Osteoblast (primary cell): ENCODE measurements around the gene CILP. TPM values are rescaled to one million over a fixed set of nuclear protein-coding genes. Genes with fewer than 3 reads are reported as not detected.

Source experiments
- DNase-seq: peaks from one replicate; pipeline ENCODE4 v3.0.0; 2011; ENCODE audit warnings: low spot score, mixed read lengths; ENCODE audit not compliant: insufficient read length; ENCODE audit errors: missing footprints
- H2AFZ ChIP-seq: 2 replicates; pipeline ENCODE4 v1.6.0; 2011; ENCODE audit warnings: mild to moderate bottlenecking, low read length
- H3K27ac ChIP-seq: 2 replicates; pipeline ENCODE4 v1.5.1; 2011; ENCODE audit warnings: mild to moderate bottlenecking, low read depth, low read length, moderate library complexity
- H3K27me3 ChIP-seq: 2 replicates; pipeline ENCODE4 v1.6.0; 2012; ENCODE audit warnings: mild to moderate bottlenecking, control low read depth, inconsistent platforms, low read length, moderate library complexity; ENCODE audit not compliant: insufficient read depth
- H3K36me3 ChIP-seq: 2 replicates; pipeline ENCODE4 v1.5.1; 2011; ENCODE audit warnings: mild to moderate bottlenecking, low read length, control low read depth, moderate library complexity; ENCODE audit not compliant: insufficient read depth
- H3K4me1 ChIP-seq: 2 replicates; pipeline ENCODE4 v1.5.1; 2011; ENCODE audit warnings: mild to moderate bottlenecking, low read length, control low read depth, moderate library complexity; ENCODE audit not compliant: insufficient read depth
- H3K4me2 ChIP-seq: 2 replicates; pipeline ENCODE4 v1.6.0; 2011; ENCODE audit warnings: mild to moderate bottlenecking, low read length; ENCODE audit not compliant: insufficient read depth
- H3K4me3 ChIP-seq: fragments of 200-600 bp; sonication (generic); 3 replicates; pipeline ENCODE4 v1.5.1; 2012; ENCODE audit warnings: mild to moderate bottlenecking, low read length, inconsistent platforms; ENCODE audit not compliant: insufficient read depth
- H3K79me2 ChIP-seq: 2 replicates; pipeline ENCODE4 v1.6.0; 2012; ENCODE audit warnings: mild to moderate bottlenecking, low read length, control low read depth, inconsistent platforms; ENCODE audit not compliant: insufficient read depth
- H3K9me3 ChIP-seq: 2 replicates; pipeline ENCODE4 v1.5.1; 2011; ENCODE audit warnings: low read depth, low read length, control low read depth
- H4K20me1 ChIP-seq: 2 replicates; pipeline ENCODE4 v1.6.0; 2012; ENCODE audit warnings: mild to moderate bottlenecking, low read length, control low read depth; ENCODE audit not compliant: insufficient read depth
- total RNA-seq: library from RNA; depleted of rRNA; stranded (reverse); fragments of >200 nt; gene quantifications from 2 replicates; pipeline ENCODE4 v1.2.3, GENCODE V29; 2012
- TF ChIP-seq, protein P1 (sequence below): IDR thresholded peaks from 2 replicates; pipeline ENCODE4 v1.5.1; 2011; ENCODE audit warnings: mild to moderate bottlenecking, low read depth, low read length, moderate library complexity; ENCODE audit errors: extremely low read depth

The CILP gene
- total RNA-seq, 1 donor = under 0.01 TPM

GRCh38 chr15:65206750-65207149 is 4.5 kb downstream of the CILP start:
- Histone ChIP-seq H3K27ac (no peak overlapping the region), H4K20me1 (no peaks in the 10 kb centered on the region)

GRCh38 chr15:65204931-65205660 is 6.2 kb downstream of the CILP start:
- no peak for DNase-seq
- TF ChIP-seq, protein P1, sequence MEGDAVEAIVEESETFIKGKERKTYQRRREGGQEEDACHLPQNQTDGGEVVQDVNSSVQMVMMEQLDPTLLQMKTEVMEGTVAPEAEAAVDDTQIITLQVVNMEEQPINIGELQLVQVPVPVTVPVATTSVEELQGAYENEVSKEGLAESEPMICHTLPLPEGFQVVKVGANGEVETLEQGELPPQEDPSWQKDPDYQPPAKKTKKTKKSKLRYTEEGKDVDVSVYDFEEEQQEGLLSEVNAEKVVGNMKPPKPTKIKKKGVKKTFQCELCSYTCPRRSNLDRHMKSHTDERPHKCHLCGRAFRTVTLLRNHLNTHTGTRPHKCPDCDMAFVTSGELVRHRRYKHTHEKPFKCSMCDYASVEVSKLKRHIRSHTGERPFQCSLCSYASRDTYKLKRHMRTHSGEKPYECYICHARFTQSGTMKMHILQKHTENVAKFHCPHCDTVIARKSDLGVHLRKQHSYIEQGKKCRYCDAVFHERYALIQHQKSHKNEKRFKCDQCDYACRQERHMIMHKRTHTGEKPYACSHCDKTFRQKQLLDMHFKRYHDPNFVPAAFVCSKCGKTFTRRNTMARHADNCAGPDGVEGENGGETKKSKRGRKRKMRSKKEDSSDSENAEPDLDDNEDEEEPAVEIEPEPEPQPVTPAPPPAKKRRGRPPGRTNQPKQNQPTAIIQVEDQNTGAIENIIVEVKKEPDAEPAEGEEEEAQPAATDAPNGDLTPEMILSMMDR = no peak
- H3K4me3 ChIP-seq = no peak overlapping the region

More at GRCh38 chr15:65206750-65207149, 4.5 kb downstream of the CILP start:
- no peak overlapping the region for H2AFZ ChIP-seq
- no peak overlapping the region for H3K4me2 ChIP-seq
- H3K9me3 ChIP-seq = no peaks in the 10 kb centered on the region
- H3K4me3 ChIP-seq = no peak overlapping the region
- peaks cover 8% of the 10 kb centered on the region for H3K27me3 ChIP-seq
- no peak for DNase-seq
- H3K4me1 ChIP-seq = no peaks in the 10 kb centered on the region
- no peaks in the 10 kb centered on the region for H3K79me2 ChIP-seq
- TF ChIP-seq, protein P1 = no peak
- no peaks in the 10 kb centered on the region for H3K36me3 ChIP-seq

GRCh38 chr15:65204236-65204930 is 6.9 kb downstream of the CILP start:
- Histone ChIP-seq H3K36me3 (no peaks in the 10 kb centered on the region), H3K27me3 (peaks cover 8% of the 10 kb centered on the region), H4K20me1 (no peaks in the 10 kb centered on the region), H3K27ac (no peak overlapping the region), H3K4me2 (no peak overlapping the region), H2AFZ (no peak overlapping the region), H3K79me2 (no peaks in the 10 kb centered on the region), H3K4me3 (no peak overlapping the region), H3K4me1 (no peaks in the 10 kb centered on the region), H3K9me3 (no peaks in the 10 kb centered on the region)
- TF ChIP-seq, protein P1 = no peak
- peak; percentile 63 for DNase-seq

More at GRCh38 chr15:65204931-65205660, 6.2 kb downstream of the CILP start:
- H3K27ac ChIP-seq = no peak overlapping the region
- H3K79me2 ChIP-seq = no peaks in the 10 kb centered on the region
- no peaks in the 10 kb centered on the region for H4K20me1 ChIP-seq
- H2AFZ ChIP-seq = no peak overlapping the region
- H3K36me3 ChIP-seq = no peaks in the 10 kb centered on the region
- peaks cover 8% of the 10 kb centered on the region for H3K27me3 ChIP-seq
- no peaks in the 10 kb centered on the region for H3K9me3 ChIP-seq
- no peak overlapping the region for H3K4me2 ChIP-seq
- no peaks in the 10 kb centered on the region for H3K4me1 ChIP-seq

GRCh38 chr15:65201918-65202317 is 9.4 kb downstream of the CILP start:
- H3K27ac ChIP-seq = no peak overlapping the region
- no peaks in the 10 kb centered on the region for H4K20me1 ChIP-seq
- no peak overlapping the region for H2AFZ ChIP-seq
- DNase-seq = no peak
- TF ChIP-seq, protein P1 = no peak
- H3K36me3 ChIP-seq = no peaks in the 10 kb centered on the region
- H3K27me3 ChIP-seq = no peaks in the 10 kb centered on the region
- no peaks in the 10 kb centered on the region for H3K9me3 ChIP-seq
- no peak overlapping the region for H3K4me2 ChIP-seq
- H3K4me3 ChIP-seq = no peak overlapping the region
- H3K4me1 ChIP-seq = no peaks in the 10 kb centered on the region
- H3K79me2 ChIP-seq = no peaks in the 10 kb centered on the region
